HG02588 (cell line): ENCODE results near the gene MMP10.
"Not testable (repeated sequence)": the region's sequence is repeated elsewhere in the genome, so short reads cannot be mapped to it uniquely, and the experiment has no call there.

Experiments
- ATAC-seq: cut with Tn5 transposase; IDR thresholded peaks from one replicate; pipeline ENCODE4 v1.9.1; 2021; ENCODE audit warnings: mild to moderate bottlenecking, moderate library complexity; ENCODE audit not compliant: unreplicated experiment

The MMP10 gene

GRCh38 chr11:102783720-102784119 lies 3.3 kb upstream of the MMP10 start:
- ATAC-seq = no peak

DNA sequence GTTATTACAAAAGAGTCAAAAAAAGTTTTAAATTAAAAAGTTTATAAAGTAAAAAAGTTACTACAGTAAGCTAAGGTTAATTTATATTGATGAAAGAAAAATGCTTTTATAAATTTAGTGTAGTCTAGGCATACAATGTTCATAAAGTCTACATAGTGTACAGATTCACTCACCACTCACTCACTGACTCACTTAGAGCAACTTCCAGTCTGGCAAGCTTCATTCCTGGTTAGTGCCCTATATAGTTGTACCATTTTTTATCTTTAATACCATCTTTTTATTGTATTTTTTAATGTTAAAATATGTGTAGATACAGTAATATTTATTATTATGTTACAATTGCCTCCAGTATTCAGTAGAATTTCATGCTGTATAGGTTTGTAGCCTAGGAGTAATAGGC lies 2.6 kb upstream of the MMP10 start:
- no peak for ATAC-seq

DNA sequence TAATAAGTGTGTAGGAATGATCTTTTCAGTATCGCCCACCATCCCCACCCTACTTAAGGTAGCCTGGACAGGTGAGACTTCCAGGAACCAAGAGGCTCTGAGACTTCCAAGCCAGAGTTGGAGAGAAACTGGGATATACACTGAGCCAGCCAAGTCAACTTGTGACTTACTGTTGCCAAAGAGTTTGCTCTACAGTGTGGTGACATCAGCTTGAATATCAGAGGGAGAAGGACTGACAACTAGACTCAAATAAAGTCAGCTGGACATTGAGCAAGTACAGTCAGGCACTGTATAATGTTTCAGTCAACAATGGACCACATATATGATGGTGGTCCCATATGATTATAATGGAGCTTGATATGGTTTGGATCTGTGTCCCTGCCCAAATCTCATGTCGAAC lies 1.2 kb upstream of the MMP10 start:
- ATAC-seq = no peak

- no peak for ATAC-seq
Measured at GRCh38 chr11:102776454-102776853, 4.0 kb downstream of the MMP10 start.

DNA sequence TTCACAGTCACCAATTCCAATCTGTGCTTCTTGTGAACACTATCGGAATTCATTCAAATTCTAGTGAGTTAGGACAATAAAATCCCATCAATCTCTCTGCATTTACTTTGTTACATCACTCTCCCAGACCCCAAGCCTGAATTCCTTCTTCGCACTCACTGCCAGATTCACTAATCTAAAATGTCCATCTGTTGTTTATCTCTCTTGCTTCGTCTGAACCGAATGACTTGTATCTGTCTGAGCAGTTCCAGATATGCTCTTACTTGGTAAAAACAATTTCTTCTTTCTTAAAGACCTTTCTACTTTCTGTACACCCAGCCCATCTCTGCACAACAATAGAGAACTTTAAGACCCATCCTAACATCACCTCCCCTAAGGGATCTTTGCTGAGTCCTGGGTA lies 7.0 kb downstream of the MMP10 start:
- ATAC-seq = no peak

- ATAC-seq = no peak
Measured at GRCh38 chr11:102771351-102771750, 9.1 kb downstream of the MMP10 start.

GRCh38 chr11:102770191-102770590 lies 10.2 kb downstream of the MMP10 start:
- ATAC-seq = no peak

GRCh38 chr11:102767800-102768199 lies 12.6 kb downstream of the MMP10 start:
- no peak for ATAC-seq

DNA sequence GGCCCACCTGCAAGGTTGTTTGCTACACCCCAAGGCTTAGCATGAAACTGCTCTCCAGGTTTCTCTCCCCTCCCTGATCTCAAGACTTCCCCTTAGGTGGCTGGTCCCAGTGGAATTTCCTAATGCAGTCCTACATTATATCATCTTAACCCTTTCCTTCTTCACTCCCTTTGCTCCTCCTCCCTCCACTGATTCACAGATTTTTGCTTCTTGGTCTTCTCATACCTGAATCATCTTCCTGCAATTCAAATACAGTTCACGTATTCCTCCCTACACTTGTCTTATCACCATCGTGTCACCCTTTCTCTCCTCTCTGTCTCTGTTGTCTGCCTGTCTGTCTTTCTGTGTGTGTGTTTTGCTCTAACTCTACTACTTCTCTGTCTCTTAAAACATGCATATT lies 17.0 kb downstream of the MMP10 start:
- ATAC-seq = no peak

DNA sequence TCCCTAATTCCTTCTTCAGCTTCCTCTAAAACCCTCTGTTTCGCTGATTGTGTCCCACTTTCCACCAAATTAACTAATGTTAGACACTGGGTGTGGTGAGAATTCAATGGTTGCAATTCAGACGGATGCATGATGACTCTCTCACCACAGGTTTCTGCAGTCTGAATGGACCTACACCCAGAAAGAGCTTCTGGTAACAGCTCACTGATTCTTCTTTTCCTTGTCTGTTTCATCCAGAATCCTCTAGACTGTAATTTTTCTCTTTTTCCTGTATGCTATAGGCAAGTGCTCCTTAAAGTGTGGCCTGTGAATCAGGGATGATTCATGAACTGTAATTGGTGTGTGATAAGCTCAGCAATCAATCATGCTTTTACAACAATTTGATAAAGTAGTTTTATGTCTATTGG lies 18.1 kb downstream of the MMP10 start:
- no peak for ATAC-seq

DNA sequence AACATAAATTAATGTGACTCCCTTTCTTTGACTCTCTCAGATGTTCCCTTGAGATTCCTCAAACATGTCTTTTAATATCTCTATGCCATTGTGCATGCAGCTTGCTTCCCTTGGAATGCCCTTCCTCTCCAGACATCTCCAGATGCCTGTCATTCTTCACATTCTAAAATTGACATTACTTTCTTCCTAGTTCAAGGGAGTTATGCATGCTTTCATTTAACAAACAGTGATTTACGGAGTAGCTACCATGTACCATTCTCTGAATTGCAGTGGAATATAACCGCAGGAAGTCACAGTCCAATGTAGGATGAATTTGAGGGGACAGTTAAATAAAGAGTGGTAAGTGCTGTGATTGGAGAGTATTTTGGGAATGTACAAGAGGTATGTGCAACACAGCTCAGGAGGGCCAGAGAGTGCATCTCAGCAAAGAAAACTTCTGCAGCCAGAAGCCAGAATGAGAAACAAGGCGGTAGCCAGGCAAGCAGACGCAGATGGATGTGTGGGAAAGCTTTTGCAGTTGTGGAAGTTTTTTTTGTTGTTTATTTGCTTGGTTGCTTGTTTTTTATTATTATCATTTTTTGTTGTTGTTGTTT lies 18.7 kb downstream of the MMP10 start:
- ATAC-seq = no peak

GRCh38 chr11:102760344-102761035 lies 19.9 kb downstream of the MMP10 start:
- no peak for ATAC-seq

- ATAC-seq = no peak
Measured at GRCh38 chr11:102757823-102758549, 22.4 kb downstream of the MMP10 start.

DNA sequence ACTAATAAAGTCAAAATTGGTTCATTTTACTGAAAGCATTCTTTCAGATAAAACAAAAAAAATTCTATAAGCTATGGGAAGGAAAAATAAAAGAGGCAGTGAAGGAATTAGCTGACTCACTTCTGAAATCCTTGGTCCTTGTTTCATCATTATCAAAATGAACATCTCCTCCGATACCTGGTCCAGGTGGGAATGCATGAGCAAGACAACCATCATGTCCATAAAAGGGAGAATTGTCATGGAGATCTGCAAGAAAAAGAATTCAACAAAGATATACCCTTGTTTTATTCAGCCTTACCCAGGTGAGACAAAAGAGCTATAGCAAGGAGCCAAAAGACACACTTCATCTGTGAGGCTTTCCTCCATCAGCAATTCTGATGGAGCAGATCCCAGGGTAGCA lies 27.2 kb downstream of the MMP10 start:
- no peak for ATAC-seq

- ATAC-seq = no peak
Measured at GRCh38 chr11:102751673-102752072, 28.8 kb downstream of the MMP10 start.

- no peak for ATAC-seq
Measured at GRCh38 chr11:102749101-102749722, 31.2 kb downstream of the MMP10 start.

GRCh38 chr11:102746746-102747578 lies 33.5 kb downstream of the MMP10 start:
- ATAC-seq = not testable (repeated sequence)

DNA sequence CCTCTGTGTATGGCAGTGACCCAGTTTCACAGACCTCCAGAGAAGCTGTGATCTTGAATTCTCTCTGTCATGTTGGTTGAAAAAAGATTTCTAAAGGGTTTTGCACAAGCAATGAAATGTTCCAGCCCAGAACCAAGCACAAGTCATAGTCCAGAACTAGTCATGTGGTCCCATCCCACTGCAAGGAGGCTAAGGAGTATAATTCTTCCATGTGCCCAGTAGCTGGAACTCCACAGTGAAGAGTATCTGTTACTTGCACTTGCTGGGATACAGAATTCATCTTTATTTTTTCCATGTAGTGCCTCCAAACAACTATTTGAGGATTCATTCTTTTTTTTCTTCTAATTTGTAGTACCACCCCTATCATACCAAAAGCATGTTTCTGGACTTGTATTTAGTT lies 45.8 kb downstream of the MMP10 start:
- no peak for ATAC-seq

DNA sequence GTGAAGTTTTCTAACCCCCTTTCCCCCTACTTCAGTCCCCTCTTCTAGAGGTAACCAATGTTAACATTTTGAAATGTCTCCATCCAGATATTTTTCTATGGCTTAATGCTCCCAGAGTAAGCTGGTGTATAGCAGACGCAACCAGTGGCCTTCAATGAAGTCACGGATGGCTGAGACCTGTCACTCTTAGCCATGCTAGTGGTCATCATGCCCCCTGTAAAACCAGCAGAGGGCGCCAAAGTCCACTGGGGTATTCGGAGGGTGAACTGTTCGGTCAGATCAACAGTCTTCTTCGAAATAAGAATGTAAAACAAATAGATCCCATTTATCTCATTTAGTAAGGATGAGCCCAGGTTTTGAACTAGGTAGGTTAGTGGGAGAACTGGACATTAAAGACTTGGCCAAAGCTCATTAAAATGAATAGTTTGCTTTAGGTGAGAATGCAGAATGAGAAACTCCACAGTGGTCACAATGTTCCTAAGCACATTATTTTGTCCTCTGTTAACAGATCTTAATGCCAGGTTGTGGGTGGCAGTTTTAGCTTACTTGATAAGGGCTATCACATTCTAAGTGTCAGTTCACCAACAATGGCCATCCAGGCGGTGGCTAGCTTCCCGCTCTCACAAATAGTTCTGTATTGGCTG lies 47.1 kb downstream of the MMP10 start:
- ATAC-seq = peak; percentile 70

- not testable (repeated sequence) for ATAC-seq
Measured at GRCh38 chr11:102730944-102731343, 49.5 kb downstream of the MMP10 start.
